ENCODE data around the gene ZNF652.
"Not testable (repeated sequence)": the region's sequence is repeated elsewhere in the genome, so short reads cannot be mapped to it uniquely, and the experiment has no call there.

The ZNF652 gene

GRCh38 chr17:49316889-49317675 lies 45.0 kb downstream of the ZNF652 start:
- DNase-seq (ENCODE audit: low read depth, low spot score): no peak

DNA sequence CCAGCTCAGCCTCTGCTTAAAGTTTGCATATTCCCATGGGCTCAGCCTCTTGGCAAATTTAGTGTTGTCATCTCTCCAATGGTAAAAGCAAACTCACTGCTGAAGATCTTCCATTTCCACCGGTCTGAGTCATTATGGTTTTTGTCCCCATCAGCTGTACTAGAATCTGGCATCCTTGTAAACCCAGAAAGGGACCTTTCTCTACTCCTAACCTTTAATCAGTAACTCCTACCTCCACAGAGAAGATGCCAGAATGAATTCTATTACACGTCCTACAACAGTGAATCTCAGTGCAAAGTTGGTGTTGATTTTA lies 45.8 kb downstream of the ZNF652 start:
- no peak for DNase-seq (ENCODE audit: low read depth, low spot score)

DNA sequence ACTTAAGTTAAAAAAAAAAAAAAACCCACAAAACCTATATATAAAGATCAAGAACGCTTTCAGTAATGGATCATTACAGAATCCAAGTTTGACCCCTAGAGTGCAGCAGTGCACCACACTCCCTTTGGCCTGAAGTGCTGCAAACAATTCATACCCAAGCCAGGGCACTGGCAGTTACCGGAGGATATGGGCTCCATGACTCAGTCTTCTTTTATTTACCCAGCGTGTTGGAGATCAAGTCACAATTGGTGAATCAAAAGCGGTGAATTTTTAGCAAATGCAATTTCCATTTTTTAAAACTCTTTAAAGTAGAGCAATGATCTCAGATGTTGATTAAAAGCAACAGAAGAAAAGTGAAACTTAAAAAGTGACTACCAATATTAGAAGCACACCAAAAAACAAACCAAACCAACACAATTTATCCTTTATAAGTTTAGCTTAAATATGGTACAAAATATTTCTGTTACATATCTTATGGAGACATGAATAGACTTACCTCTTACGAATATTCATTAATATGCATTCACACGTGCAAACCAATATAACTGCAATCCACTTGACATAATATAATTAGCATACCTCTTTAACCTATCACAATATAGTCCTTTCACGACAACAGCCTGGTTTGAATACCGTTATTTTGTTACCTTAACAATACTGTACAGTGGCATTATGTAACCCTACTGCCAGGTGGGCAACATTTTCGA lies 46.3 kb downstream of the ZNF652 start:
- peak; percentile 54 for DNase-seq (ENCODE audit: low read depth, low spot score)

DNA sequence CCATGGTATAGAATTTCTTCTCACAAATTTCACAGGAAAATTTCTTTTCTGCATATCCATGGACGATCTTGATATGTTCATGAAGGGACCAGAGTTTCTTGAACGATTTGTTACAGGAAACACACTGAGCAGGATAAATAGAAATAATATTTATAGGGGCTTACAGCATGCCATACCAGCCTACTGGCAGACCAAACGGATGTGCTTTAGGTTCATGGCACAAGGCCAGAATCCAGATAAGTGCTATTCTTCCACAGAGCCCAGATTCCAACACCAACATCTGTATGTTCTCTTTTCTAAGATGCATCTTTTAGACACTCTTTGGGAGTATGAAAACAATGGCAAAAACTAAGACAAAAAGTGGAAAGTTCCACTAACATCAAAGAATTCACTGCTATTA lies 49.3 kb downstream of the ZNF652 start:
- DNase-seq (ENCODE audit: low read depth, low spot score): no peak

- DNase-seq (ENCODE audit: low read depth, low spot score): no peak
Observed at GRCh38 chr17:49299996-49300395, 62.1 kb downstream of the ZNF652 start.

DNA sequence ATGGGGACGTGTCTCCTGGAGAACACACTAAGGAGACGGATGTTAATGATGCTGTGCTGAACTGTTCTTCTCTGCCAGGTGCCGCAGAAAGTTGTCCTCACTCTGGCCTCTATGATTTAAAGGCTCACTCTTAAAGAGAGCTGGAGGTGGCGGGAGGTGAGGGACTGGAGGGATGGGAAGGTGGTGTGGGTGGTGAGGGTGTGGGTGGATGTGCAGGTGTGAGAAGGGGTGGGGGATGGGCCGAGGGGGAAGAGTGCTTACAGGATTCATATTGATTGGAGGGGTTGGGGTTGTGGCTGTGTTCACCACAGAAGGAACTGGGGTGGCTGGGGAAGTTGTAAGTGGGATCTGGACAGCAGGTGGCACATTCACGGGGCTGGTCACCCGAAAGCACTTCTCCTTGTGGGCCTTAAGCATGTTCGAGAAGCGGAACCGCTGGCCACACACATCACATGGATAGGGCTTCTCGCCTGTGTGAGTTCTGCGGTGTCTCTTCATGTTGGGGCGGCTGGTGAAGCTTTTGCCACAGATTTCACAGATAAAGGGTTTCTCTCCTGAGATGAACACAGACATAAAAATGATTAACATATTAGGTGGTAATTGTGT lies 63.6 kb downstream of the ZNF652 start:
- DNase-seq (ENCODE audit: low read depth, low spot score): no peak

- DNase-seq (ENCODE audit: low read depth, low spot score): no peak
Observed at GRCh38 chr17:49297141-49297540, 64.9 kb downstream of the ZNF652 start.

- DNase-seq (ENCODE audit: low read depth, low spot score): no peak
Observed at GRCh38 chr17:49294122-49294521, 67.9 kb downstream of the ZNF652 start.

DNA sequence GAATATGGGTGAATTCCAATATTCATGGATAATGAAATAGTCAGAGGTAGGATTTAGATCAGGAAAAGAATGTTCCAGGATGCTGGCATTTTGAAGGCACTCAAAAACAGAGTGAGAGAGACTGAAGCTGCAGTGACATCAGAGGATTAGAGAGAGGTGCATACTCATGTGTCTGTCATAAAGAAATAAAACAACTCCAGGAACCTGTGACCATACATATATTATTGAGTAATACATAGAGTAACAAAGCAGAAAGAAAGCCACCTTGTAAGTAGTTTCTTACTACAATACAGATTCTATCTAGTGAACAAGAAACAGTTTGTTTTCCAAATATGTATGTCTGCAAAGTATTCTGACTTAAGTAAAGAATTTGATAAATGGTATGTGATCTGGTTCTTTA lies 69.1 kb downstream of the ZNF652 start:
- DNase-seq (ENCODE audit: low read depth, low spot score): no peak

GRCh38 chr17:49291929-49292328 lies 70.1 kb downstream of the ZNF652 start:
- no peak for DNase-seq (ENCODE audit: low read depth, low spot score)

DNA sequence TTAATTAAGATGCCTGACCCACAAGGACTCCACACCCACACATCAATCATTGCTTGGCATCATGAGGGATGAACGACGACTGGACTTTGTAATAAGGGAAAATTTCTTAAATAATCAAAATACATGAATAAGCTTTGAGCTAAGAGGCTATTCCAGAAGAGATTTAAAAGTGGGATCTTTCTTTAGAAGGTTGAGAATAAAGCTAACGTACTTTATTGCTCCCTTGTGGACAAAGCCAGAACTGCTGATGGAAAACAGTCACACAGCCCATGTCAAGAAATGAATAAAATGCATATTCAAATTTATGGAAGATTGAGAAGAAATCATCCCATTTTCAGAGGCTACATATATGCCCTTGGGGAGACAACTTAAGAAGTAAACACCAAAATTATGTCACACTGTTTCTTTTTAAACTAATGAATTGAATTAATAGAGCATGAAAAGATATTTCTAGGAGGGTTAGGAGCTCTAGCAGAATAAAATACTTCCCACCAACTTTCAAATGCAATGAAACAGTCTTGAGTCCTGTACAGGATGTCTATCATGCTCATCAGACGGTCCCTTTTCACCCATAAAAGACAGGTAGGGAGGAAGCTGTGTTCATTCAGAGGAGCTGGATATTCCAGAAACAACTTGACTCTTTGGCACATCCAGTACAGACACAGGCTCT lies 71.2 kb downstream of the ZNF652 start:
- DNase-seq (ENCODE audit: low read depth, low spot score): no peak

GRCh38 chr17:49288388-49288787 lies 73.7 kb downstream of the ZNF652 start:
- no peak for DNase-seq (ENCODE audit: low read depth, low spot score)

DNA sequence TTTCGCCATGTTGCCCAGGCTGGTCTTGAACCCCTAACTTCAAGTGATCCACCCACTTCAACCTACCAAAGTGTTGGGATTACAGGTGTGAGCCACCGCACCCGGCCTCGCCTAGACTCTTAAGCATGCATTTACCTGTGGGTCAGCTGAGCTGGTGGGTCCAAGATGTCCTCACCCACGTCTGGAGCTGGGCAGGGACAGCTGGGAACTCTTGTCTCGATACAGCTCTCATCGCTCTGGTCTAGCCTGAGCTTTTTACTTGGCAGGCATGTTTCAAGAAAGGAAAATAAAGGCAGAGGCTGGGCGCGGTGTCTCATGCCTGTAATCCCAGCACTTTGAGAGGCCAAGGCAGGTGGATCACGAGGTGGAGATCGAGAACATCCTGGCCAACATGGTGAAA lies 74.6 kb downstream of the ZNF652 start:
- no peak for DNase-seq (ENCODE audit: low read depth, low spot score)

GRCh38 chr17:49286261-49286973 lies 75.6 kb downstream of the ZNF652 start:
- not testable (repeated sequence) for DNase-seq (ENCODE audit: low read depth, low spot score)

- DNase-seq (ENCODE audit: low read depth, low spot score): no peak
Observed at GRCh38 chr17:49285716-49286115, 76.3 kb downstream of the ZNF652 start.

GRCh38 chr17:49280918-49281317 lies 81.1 kb downstream of the ZNF652 start:
- DNase-seq (ENCODE audit: low read depth, low spot score): no peak

DNA sequence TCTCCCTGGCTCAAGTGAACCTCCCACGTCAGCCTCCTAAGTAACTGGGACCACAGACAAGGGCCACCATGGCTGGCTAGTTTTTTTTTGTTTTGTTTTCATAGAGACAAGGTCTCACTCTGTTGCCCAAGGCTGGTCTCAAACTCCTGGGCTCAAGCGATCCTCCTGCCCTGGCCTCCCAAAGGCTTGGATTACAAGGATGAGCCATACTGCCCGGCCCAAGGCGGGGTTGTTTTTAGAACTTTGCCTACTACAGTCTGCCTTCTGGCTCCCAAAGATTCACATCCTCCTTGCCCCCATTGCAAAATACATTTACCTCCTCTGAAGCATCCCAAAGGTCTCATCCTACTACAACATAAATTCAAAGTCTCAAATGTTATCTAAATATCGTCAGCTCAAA lies 82.0 kb downstream of the ZNF652 start:
- no peak for DNase-seq (ENCODE audit: low read depth, low spot score)

- not testable (repeated sequence) for DNase-seq (ENCODE audit: low read depth, low spot score)
Observed at GRCh38 chr17:49279263-49280015, 82.6 kb downstream of the ZNF652 start.

DNA sequence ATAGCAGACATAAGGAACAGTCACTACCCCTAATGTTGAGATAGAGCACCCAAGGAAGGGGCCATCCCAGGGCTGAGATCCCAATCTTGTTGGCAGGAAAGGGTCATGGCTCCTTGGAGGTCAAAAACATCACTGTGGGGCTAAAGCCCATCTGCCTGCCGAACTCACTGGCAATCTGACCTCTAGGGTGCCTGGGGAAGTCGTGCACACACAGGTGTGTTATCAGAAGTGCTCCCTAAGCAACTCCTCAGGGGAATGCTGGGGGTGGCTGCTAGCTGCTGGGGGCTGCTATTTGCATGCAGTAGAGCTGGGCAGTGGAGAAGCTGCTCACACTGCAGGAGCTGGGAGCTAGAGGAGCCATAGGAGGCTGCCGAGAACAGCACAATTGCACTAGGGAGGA lies 84.0 kb downstream of the ZNF652 start:
- no peak for DNase-seq (ENCODE audit: low read depth, low spot score)

DNA sequence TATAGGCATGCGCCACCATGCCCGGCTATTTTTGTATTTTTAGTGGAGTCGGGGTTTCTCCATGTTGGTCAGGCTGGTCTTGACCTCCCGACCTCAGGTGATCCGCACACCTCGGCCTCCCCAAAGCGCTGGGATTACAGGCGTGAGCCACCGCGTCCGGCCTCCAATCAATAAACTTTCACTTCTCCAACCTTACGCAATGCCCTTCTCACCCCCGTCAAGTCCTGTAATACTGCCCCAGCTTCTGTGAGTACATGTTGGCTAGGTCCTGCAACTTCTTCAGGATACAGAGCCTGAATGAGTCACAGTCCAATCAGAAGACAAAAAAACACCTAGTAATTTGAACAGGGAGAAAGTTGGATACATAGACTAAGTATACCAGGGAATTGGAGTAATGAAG lies 84.4 kb downstream of the ZNF652 start:
- no peak for DNase-seq (ENCODE audit: low read depth, low spot score)

DNA sequence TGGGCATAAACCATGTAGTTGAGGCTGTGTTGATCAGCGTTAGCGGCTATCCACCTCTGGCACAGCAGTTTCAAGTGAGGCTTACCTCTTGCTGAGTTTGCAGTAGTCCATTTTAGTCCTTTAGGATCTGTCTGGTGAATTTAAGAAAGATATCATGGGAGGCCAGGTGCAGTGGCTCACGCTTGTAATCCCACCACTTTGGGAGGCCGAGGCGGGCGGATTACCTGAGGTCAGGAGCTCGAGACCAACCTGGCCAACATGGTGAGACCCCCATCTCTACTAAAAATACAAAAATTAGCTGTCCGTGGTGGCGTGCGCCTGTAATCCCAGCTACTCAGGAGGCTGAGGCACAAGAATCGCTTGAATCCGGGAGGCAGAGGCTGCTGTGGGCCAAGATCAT lies 86.1 kb downstream of the ZNF652 start:
- DNase-seq (ENCODE audit: low read depth, low spot score): not testable (repeated sequence)
